Body of pancreas (tissue), 4 donors: Measurements from ENCODE around the gene C16orf95.

Experiments
- POLR2A ChIP-seq, 3 donors: fragments of 450-650 bp; IDR thresholded peaks; one replicate each; pipeline ENCODE4 v1.6.1; 2016; ENCODE audit warnings: antibody characterized with exemption in 3 of 3, mild to moderate bottlenecking in 2 of 3
- TF ChIP-seq, protein P1 (sequence below), 7 experiments: fragments of 450-650 bp in 4 of 7; fragments of 200-600 bp in 3 of 7; sonication (generic) in 3 of 7; IDR thresholded peaks; one replicate each; pipeline ENCODE4 v1.5.1; 2016 to 2019; ENCODE audit warnings: antibody characterized with exemption in 7 of 7

- TF ChIP-seq, protein P1, sequence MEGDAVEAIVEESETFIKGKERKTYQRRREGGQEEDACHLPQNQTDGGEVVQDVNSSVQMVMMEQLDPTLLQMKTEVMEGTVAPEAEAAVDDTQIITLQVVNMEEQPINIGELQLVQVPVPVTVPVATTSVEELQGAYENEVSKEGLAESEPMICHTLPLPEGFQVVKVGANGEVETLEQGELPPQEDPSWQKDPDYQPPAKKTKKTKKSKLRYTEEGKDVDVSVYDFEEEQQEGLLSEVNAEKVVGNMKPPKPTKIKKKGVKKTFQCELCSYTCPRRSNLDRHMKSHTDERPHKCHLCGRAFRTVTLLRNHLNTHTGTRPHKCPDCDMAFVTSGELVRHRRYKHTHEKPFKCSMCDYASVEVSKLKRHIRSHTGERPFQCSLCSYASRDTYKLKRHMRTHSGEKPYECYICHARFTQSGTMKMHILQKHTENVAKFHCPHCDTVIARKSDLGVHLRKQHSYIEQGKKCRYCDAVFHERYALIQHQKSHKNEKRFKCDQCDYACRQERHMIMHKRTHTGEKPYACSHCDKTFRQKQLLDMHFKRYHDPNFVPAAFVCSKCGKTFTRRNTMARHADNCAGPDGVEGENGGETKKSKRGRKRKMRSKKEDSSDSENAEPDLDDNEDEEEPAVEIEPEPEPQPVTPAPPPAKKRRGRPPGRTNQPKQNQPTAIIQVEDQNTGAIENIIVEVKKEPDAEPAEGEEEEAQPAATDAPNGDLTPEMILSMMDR (IDR thresholded peaks at IDR 0.05): no peak
- TF ChIP-seq POLR2A (IDR thresholded peaks at IDR 0.05): no peak
These were observed 57.8 kb downstream of the C16orf95 start for GRCh38 chr16:87259431-87259830.
